HG03064 (cell line): ENCODE measurements around the gene DPYSL4.

Source experiments
- ATAC-seq: cut with Tn5 transposase; IDR thresholded peaks from one replicate; pipeline ENCODE4 v1.9.1; 2021; ENCODE audit warnings: low read depth; ENCODE audit not compliant: unreplicated experiment

The DPYSL4 gene

DNA sequence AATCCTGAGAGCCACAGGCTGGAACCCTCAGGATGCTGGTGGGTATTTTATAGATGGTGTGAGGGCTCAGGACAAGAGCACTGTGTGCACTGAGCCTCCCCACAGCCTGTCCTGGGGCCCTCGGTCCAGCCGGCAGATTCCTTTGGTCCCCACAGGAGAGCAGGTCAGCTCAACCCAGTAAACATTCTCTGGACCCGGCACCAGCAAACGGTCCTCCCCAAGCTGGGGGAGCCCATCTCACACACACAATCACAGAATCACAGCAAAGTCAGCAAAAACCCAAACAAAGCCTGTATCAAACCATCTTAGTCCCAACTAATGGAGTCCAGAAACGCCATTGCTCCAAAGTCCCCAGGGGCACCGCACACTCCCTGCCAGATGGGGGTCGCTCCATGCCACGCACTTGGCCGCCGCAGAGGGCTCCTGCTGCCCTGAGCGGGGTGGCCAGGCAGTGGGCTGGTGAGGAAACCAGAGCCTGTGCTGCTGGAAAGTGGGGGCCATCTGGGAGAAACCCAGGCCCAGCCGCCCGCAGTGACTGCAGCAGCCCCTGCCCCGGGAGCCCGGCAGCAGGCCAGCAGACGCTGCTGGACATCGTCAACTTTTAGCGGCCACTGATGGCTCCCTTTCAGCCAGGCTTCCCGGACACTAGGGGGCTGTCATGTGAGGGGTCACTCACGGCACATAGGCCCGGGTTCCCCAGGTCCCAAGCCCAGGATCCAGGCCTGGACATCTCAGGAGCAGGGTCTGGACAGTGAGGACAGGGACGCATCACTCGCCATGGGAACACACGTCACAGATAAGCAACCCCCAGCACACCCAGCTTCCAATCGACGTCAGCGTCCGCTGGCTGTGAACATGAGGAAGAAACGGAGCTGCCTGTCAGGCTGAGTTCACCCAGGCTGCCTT lies 52.6 kb downstream of the DPYSL4 start:
- ATAC-seq, result no peak

- no peak for ATAC-seq
Observed at GRCh38 chr10:132240156-132240555, 53.4 kb downstream of the DPYSL4 start.

- ATAC-seq, result no peak
Observed at GRCh38 chr10:132240581-132240980, 53.8 kb downstream of the DPYSL4 start.

DNA sequence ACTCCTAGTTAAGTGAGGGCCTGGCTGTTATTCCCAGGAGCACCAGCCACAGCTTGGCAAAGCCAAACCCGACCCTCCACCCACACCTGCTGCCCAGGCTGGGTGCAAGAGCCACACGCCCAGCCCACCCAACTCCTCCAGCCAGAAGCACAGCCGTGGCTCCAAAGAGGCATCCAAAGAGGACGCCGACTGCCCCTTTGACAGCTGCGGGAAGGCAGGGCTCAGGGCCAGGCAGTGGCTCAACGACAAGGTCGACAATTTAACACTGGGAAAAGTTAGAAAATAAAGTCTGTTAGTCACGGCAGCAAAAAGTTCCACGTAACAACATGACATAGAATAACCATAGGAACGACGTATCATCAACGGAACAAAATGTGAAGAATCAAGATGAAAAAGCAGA lies 54.3 kb downstream of the DPYSL4 start:
- ATAC-seq, result no peak

- ATAC-seq, result no peak
Observed at GRCh38 chr10:132241496-132241895, 54.7 kb downstream of the DPYSL4 start.

DNA sequence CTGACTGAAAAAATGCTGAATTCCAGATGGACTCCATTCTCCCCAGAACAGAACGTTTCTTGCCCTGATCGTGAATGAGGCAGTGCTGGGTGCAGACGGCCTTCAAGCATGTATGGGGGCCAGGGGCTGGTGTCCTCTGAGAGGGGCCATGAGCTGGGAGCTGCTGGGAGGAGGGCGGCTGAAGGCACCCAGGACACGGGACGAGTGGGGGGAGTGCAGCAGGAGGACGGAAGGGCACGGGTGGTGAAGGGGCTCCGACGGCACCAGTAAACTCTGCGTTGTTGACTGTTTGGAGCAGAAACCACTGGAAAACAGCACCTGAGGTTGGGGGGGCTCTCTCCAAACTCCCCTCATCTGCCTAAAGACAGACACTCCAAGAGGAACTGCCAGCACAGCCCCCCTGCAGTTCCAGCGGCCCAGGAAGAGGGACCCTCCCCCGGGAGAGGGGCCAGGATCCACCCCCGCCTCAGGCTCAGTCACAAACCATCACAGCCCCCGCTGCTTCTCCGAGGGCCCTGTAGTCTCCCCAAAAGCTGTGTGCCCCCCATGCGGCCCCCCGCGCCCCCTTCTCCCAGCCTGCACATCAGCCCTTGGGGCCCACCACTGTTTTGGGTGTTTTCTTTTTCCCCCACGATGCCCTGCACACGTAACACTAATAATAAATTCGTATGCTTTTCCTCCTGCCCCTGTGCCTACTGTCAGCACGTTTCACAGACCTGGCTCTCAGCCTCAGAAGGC lies 55.5 kb downstream of the DPYSL4 start:
- ATAC-seq, result no peak

GRCh38 chr10:132243141-132243540 lies 56.4 kb downstream of the DPYSL4 start:
- ATAC-seq, result no peak

- no peak for ATAC-seq
Observed at GRCh38 chr10:132243626-132244025, 56.9 kb downstream of the DPYSL4 start.

GRCh38 chr10:132245056-132245455 lies 58.3 kb downstream of the DPYSL4 start:
- no peak for ATAC-seq

DNA sequence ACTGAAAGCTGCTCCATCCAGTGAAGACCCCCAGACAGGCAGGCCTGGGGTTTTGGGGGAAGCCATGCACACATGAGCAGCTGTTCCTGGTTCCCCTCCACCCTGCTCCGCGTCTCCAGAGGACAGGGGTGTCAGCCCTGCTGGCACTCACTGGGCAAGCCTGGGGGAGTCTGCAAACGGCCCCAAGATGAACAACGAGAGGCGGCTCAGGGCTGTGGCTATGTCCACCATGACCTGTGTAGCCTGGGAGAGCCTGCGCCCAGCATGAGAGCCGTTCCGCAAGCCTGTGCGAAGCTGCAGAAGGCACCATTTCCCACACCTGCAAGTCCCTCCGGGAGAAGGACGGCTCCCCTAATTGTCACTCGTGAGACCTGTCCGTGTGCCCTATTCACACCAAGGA lies 59.5 kb downstream of the DPYSL4 start:
- no peak for ATAC-seq

DNA sequence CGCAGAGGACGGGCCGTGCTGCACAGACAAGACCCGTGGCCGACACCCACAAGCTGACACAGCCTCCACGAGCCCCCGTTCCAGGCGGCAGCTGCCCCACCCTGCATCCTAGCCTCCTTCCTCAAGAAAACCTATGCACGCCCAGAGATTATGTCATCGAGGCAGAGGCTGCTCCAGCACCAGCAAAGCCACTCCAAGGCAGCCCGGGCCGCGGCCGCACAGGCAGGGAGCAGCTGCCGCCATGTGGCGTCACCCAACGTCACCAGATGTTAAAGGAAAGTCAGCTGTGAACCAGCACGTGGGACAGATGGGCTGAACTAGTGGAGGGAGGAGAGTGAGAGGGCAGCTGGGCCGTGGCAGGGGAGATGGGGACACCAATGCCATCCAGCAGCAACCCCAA lies 61.2 kb downstream of the DPYSL4 start:
- ATAC-seq, result no peak

- no peak for ATAC-seq
Observed at GRCh38 chr10:132248455-132249225, 61.9 kb downstream of the DPYSL4 start.

DNA sequence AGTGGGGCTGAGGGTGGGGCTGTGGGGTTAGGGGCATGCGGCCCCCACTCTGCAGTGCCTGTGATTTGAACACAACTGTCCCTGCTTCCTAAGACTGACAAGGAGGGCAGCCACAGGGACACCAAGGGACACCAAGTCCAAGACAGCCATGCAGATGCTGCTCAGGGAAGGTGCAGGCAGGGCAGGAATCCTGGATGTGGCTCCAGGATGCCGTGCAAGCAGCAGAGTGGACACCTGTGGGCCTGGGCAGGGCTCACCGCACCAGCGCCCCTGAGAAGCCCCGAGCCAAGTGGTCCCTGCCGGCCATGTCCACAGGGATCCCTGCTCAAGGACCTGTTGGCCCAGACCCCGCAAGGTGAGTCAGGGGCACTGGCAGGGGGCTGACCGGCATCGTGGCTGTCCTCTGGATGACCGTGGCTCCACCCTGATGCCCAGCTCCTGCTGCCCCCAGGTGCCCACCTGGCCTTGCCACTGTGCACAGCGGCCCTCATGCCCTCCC lies 62.5 kb downstream of the DPYSL4 start:
- ATAC-seq, result no peak

GRCh38 chr10:132249824-132250375 lies 63.2 kb downstream of the DPYSL4 start:
- ATAC-seq, result no peak

- no peak for ATAC-seq
Observed at GRCh38 chr10:132250481-132251475, 64.0 kb downstream of the DPYSL4 start.

- ATAC-seq, result no peak
Observed at GRCh38 chr10:132251928-132252327, 65.2 kb downstream of the DPYSL4 start.

- ATAC-seq, result no peak
Observed at GRCh38 chr10:132252412-132252811, 65.7 kb downstream of the DPYSL4 start.

- no peak for ATAC-seq
Observed at GRCh38 chr10:132253092-132253687, 66.4 kb downstream of the DPYSL4 start.

DNA sequence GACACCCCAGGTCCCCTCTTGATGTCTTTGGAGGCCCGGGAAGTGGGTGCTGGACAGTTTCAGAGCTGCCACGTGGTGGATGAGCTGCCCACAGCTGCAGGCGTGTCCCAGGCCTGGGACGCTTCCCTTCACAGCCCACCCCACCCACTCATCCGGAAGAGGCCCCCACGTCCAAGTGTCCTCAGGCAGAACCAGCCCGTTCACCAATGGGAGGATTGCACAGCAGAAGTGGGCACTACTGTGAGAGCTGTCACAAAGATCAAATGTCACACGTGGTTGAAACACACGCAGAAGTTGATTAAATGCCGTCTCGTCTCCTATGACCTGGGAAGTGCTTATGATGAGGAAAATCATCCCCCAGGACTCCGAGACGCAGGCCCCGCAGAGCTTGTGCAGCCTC lies 68.1 kb downstream of the DPYSL4 start:
- no peak for ATAC-seq
